Measurements from ENCODE around the gene OPN5.

OPN5 gene

GRCh38 chr6:47736083-47736700, 45.6 kb upstream of the OPN5 start:
- Histone ChIP-seq H3K9me2 (replicated peaks; ENCODE audit: insufficient read depth, low read length) (no peaks in the 10 kb centered on the region), H3F3A (ENCODE audit: insufficient read depth, low read length) (no peaks in the 10 kb centered on the region), H3K79me2 (ENCODE audit: low read length) (no peaks in the 10 kb centered on the region), H3K27me3 (replicated peaks; ENCODE audit: insufficient read depth, low read length) (no peaks in the 10 kb centered on the region), H3K4me3 (ENCODE audit: low read length) (no peak overlapping the region), H2AFZ (ENCODE audit: low read length) (no peak overlapping the region), H3K4me2 (ENCODE audit: low read depth, low read length) (no peak overlapping the region), H3K36me3 (replicated peaks; ENCODE audit: insufficient read depth, low read length) (no peaks in the 10 kb centered on the region), H3K4me1 (ENCODE audit: low read length) (no peaks in the 10 kb centered on the region), H3K27ac (ENCODE audit: low read length) (no peak overlapping the region), H3K9ac (ENCODE audit: low read length) (no peak overlapping the region), H4K20me1 (ENCODE audit: insufficient read depth, low read length) (no peaks in the 10 kb centered on the region), H3K9me3 (replicated peaks; ENCODE audit: insufficient read depth, low read length) (no peaks in the 10 kb centered on the region)
- no peak for DNase-seq
- TF ChIP-seq EZH2phosphoT487 (IDR thresholded peaks at IDR 0.05; ENCODE audit: low read length) (no peak), CTCF (IDR thresholded peaks at IDR 0.05; ENCODE audit: low read length) (no peak), EZH2 (optimal IDR thresholded peaks at IDR 0.05; ENCODE audit: low read depth, low read length) (no peak)

- TF ChIP-seq EZH2phosphoT487 (IDR thresholded peaks at IDR 0.05; ENCODE audit: low read length) (no peak), EZH2 (optimal IDR thresholded peaks at IDR 0.05; ENCODE audit: low read depth, low read length) (no peak), CTCF (IDR thresholded peaks at IDR 0.05; ENCODE audit: low read length) (no peak)
Observed at GRCh38 chr6:47737406-47737805, 44.4 kb upstream of the OPN5 start.

GRCh38 chr6:47740714-47741113, 41.1 kb upstream of the OPN5 start:
- Histone ChIP-seq H2AFZ (ENCODE audit: low read length) (no peak overlapping the region), H3K9me2 (replicated peaks; ENCODE audit: insufficient read depth, low read length) (no peaks in the 10 kb centered on the region), H3K36me3 (replicated peaks; ENCODE audit: insufficient read depth, low read length) (no peaks in the 10 kb centered on the region), H3F3A (ENCODE audit: insufficient read depth, low read length) (no peaks in the 10 kb centered on the region), H3K9ac (ENCODE audit: low read length) (no peak overlapping the region), H3K27ac (ENCODE audit: low read length) (no peak overlapping the region), H3K4me1 (ENCODE audit: low read length) (no peaks in the 10 kb centered on the region), H3K4me3 (ENCODE audit: low read length) (no peak overlapping the region), H3K4me2 (ENCODE audit: low read depth, low read length) (no peak overlapping the region), H3K79me2 (ENCODE audit: low read length) (no peaks in the 10 kb centered on the region), H3K27me3 (replicated peaks; ENCODE audit: insufficient read depth, low read length) (no peaks in the 10 kb centered on the region), H3K9me3 (replicated peaks; ENCODE audit: insufficient read depth, low read length) (no peaks in the 10 kb centered on the region), H4K20me1 (ENCODE audit: insufficient read depth, low read length) (no peaks in the 10 kb centered on the region)
- TF ChIP-seq CTCF (IDR thresholded peaks at IDR 0.05; ENCODE audit: low read length): no peak
- TF ChIP-seq EZH2 (optimal IDR thresholded peaks at IDR 0.05; ENCODE audit: low read depth, low read length): no peak
- no peak for TF ChIP-seq EZH2phosphoT487 (IDR thresholded peaks at IDR 0.05; ENCODE audit: low read length)
- no peak for DNase-seq

More at GRCh38 chr6:47737406-47737805, 44.4 kb upstream of the OPN5 start:
- Histone ChIP-seq H3K9ac (ENCODE audit: low read length) (no peak overlapping the region), H3K9me3 (replicated peaks; ENCODE audit: insufficient read depth, low read length) (no peaks in the 10 kb centered on the region), H3K9me2 (replicated peaks; ENCODE audit: insufficient read depth, low read length) (no peaks in the 10 kb centered on the region), H3K27ac (ENCODE audit: low read length) (no peak overlapping the region), H3K27me3 (replicated peaks; ENCODE audit: insufficient read depth, low read length) (no peaks in the 10 kb centered on the region), H2AFZ (ENCODE audit: low read length) (no peak overlapping the region), H3F3A (ENCODE audit: insufficient read depth, low read length) (no peaks in the 10 kb centered on the region), H3K4me1 (ENCODE audit: low read length) (no peaks in the 10 kb centered on the region), H3K36me3 (replicated peaks; ENCODE audit: insufficient read depth, low read length) (no peaks in the 10 kb centered on the region), H3K4me2 (ENCODE audit: low read depth, low read length) (no peak overlapping the region), H3K79me2 (ENCODE audit: low read length) (no peaks in the 10 kb centered on the region), H4K20me1 (ENCODE audit: insufficient read depth, low read length) (no peaks in the 10 kb centered on the region), H3K4me3 (ENCODE audit: low read length) (no peak overlapping the region)
- no peak for DNase-seq

Measured in MM.1S (cell line).